Measurements from ENCODE around the gene PDE4D. TPM values are rescaled to one million over a fixed set of nuclear protein-coding genes. Genes with fewer than 3 reads are reported as not detected.
A peak's percentile ranks its signal among the peaks of the same experiment; 100 is the strongest.

The PDE4D gene
- total and polyA plus RNA-seq, 2 of the 4 experiments (the other 2 are of a cell fraction): 1.4 to 7.9 TPM

DNA sequence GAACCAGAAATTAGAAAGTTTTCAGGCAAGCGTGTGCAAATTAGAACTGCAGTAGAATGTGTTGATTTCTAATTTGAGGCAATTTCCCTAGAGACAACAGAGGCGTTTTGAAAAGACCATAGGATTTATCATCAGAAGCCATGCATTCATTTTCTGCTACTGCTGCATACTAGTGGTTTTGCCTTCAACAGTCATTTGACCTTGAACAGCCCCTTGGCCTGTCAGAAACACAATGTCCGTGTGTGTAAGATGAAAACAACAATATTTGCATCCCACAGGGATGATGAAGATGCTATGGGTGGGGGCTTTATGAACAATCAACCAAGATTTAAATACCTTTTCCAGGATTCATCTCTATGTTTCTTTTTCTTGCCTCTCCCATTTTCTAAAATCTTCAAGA is 73.7 kb downstream of the PDE4D start:
- Histone ChIP-seq H3K9me3 (ENCODE audit: control insufficient read depth, insufficient read depth, low read length) (no peaks in the 10 kb centered on the region), H2AK9ac (replicated peaks; ENCODE audit: low read depth, low read length, poor library complexity) (no peak overlapping the region), H4K91ac (ENCODE audit: insufficient read depth, low read depth, low read length) (no peak overlapping the region), H3K9ac (ENCODE audit: low read depth, low read length) (no peak overlapping the region), H3K36me3 (ENCODE audit: control insufficient read depth, insufficient read depth, low read length) (no peaks in the 10 kb centered on the region), H3K23ac (ENCODE audit: low read depth, low read length) (no peak overlapping the region), H2BK120ac (ENCODE audit: low read depth, low read length) (no peak overlapping the region), H2BK15ac (ENCODE audit: low read depth, low read length) (no peak overlapping the region), H4K5ac (ENCODE audit: low read depth, low read length) (no peak overlapping the region), H3K4me2 (ENCODE audit: low read depth, low read length) (no peak overlapping the region), H3K4me3 (ENCODE audit: insufficient read depth, low read depth, low read length) (no peak overlapping the region), H3K27me3 (ENCODE audit: control insufficient read depth, insufficient read depth, low read length) (peaks cover 3% of the 10 kb centered on the region), H2AK5ac (ENCODE audit: low read depth, low read length) (no peak overlapping the region), H2BK5ac (ENCODE audit: low read depth, low read length, poor library complexity, severe bottlenecking) (no peak overlapping the region), H3K18ac (ENCODE audit: low read depth, low read length) (no peak overlapping the region), H3K27ac (ENCODE audit: insufficient read depth, low read length) (no peak overlapping the region), H2AFZ (replicated peaks; ENCODE audit: low read length, poor library complexity) (no peak overlapping the region), H4K20me1 (ENCODE audit: insufficient read depth, low read length) (no peaks in the 10 kb centered on the region), H3K56ac (ENCODE audit: extremely low read depth, insufficient read depth, low read length) (no peak overlapping the region), H3K4me1 (ENCODE audit: control insufficient read depth, insufficient read depth, low read length) (no peaks in the 10 kb centered on the region), H4K8ac (ENCODE audit: low read depth in 2 of 2, low read length in 2 of 2) (no peak overlapping the region), H3K79me1 (ENCODE audit: low read depth in 1 of 2, low read length in 2 of 2) (no peaks in the 10 kb centered on the region), H3K14ac (replicated peaks; ENCODE audit: low read depth, low read length) (no peak overlapping the region), H2BK20ac (ENCODE audit: low read depth, low read length) (no peak overlapping the region), H3K9me1 (ENCODE audit: insufficient read depth, low read length) (no peaks in the 10 kb centered on the region), H3K4ac (ENCODE audit: low read depth, low read length) (no peak overlapping the region)
- in situ Hi-C loops (cut with MboI; ENCODE audit: low sequenced_read_pairs) (loop anchor here (10.0 to 25.0 kb wide), 4 partner anchors 345 to 855 kb away; no protein-coding TSS in a partner anchor), intact Hi-C loops (cut with micrococcal nuclease) (no loop called here), dilution Hi-C loops (cut with HindIII; ENCODE audit: low sequenced_read_pairs, unreplicated experiment) (no loop called here)
- ChIA-PET CTCF (interaction anchor here (0.5 kb wide), 1 partner anchor 34 kb away, joined by 4 read pairs; no protein-coding TSS in a partner anchor), POLR2A (ENCODE audit: unreplicated experiment) (no interaction called here)
- TF ChIP-seq RFX5 (IDR thresholded peaks at IDR 0.05; ENCODE audit: low read depth, low read length) (no peak), POLR2A (IDR thresholded peaks at IDR 0.05; ENCODE audit: low read depth, low read length) (no peak)
- no CpG with 5 or more reads among the region's 3 CpGs for WGBS, 2 experiments (ENCODE audit: extremely low coverage in 2 of 2, insufficient read length in 1 of 2)
- no peak for DNase-seq
- BruUV-seq (replicated peaks): no TSS peak
- peak; percentile 11; the same call in 1 of the 2 replicates for ATAC-seq (ENCODE audit: low read depth)

Data from IMR-90 (cell line).